ENCODE results near the gene TMBIM6.

DNA sequence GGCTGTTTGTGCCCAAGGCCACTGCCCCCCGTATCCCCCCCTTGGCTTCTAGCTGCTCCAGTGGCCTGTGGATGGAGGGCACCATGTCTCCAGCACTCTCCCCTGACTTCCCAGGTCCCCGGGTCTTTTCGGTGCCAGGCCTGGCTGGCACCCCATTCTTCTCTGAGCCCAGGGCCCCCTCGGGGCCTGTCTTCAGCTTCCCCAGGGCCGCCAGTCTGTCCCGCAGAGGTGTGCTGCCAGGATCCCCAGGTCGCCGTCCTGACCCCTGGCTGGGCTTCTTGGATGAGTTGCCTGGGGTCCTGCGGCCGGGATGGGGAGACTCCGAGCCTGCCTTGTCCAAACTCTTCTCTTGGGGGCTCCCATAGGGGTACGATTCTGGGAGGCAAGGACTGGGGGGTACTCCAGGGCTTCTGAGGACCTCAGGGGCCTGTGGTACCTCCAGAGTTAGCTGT is 54.3 kb downstream of the TMBIM6 start:
- TF ChIP-seq CTCF (IDR thresholded peaks at IDR 0.05; ENCODE audit: low read depth, low read length, poor library complexity, severe bottlenecking) (no peak), EZH2phosphoT487 (IDR thresholded peaks at IDR 0.05; ENCODE audit: borderline replicate concordance, low read length) (no peak)
